Glutamatergic neuron (in vitro differentiated cells): ENCODE results near the gene CRYBA4. TPM values are rescaled to one million over a fixed set of nuclear protein-coding genes. Genes with fewer than 3 reads are reported as not detected.

Source experiments
- DNase-seq: peaks from one replicate; pipeline ENCODE4 v3.0.0; 2022
- H3K27ac Mint-ChIP-seq: one replicate; pipeline ENCODE4 v1.8.0; 2020; ENCODE audit warnings: mild to moderate bottlenecking, mixed read lengths, inconsistent platforms; ENCODE audit not compliant: unreplicated experiment
- H3K27me3 Mint-ChIP-seq: one replicate; pipeline ENCODE4 v1.8.0; 2020; ENCODE audit warnings: mild to moderate bottlenecking, moderate library complexity, mixed read lengths, inconsistent platforms; ENCODE audit not compliant: unreplicated experiment
- H3K36me3 Mint-ChIP-seq: one replicate; pipeline ENCODE4 v1.8.0; 2020; ENCODE audit warnings: mild to moderate bottlenecking, mixed read lengths, inconsistent platforms; ENCODE audit not compliant: unreplicated experiment
- H3K4me1 Mint-ChIP-seq: one replicate; pipeline ENCODE4 v1.8.0; 2020; ENCODE audit warnings: mild to moderate bottlenecking, low read depth, mixed read lengths, inconsistent platforms; ENCODE audit not compliant: unreplicated experiment
- H3K4me3 Mint-ChIP-seq: one replicate; pipeline ENCODE4 v1.8.0; 2020; ENCODE audit warnings: mild to moderate bottlenecking, mixed read lengths, inconsistent platforms; ENCODE audit not compliant: unreplicated experiment
- H3K9me3 Mint-ChIP-seq: one replicate; pipeline ENCODE4 v1.8.0; 2020; ENCODE audit warnings: mild to moderate bottlenecking, moderate library complexity, mixed read lengths, inconsistent platforms; ENCODE audit not compliant: unreplicated experiment
- total RNA-seq: library from RNA; stranded (reverse); fragmentation: NEBNext Ultra II Directional; extraction: Animal tissue kit (Norgen Biotek cat#: 25700); gene quantifications from one replicate; pipeline ENCODE4 v1.2.1, GENCODE V29; 2021; ENCODE audit not compliant: unreplicated experiment
- TF ChIP-seq, protein P1 (sequence below): fragments of 200-600 bp; sonication (generic); IDR thresholded peaks from one replicate; pipeline ENCODE4 v1.5.0; 2021; ENCODE audit not compliant: partially characterized antibody, unreplicated experiment

CRYBA4 gene
- total RNA-seq, 1 donor from 2014 or later: not detected

DNA sequence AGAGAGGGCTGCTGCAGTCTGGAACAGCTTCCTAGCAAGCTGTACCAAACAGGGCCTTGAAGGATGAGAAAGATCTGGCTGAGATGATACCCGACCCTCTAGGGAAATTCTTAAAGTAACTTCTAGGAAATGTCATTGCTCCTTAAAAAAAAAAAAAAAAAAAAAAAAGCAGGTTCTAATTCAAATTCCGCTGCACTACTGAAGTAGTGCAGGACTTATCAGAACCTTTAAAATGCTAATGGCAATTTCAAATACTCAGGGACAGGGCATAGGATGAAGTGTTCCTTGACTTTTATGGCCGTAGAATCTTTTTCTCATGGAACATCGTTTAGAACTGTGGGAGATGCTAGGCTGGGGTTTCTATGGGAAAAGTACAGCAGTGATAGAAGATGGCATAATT lies 48.7 kb downstream of the CRYBA4 start:
- no peaks in the 10 kb centered on the region for H3K36me3 Mint-ChIP-seq
- DNase-seq: no peak
- peak overlapping the region; percentile 41 for H3K4me3 Mint-ChIP-seq
- H3K27ac Mint-ChIP-seq: peak overlapping the region; percentile 78
- peaks cover 35% of the 10 kb centered on the region for H3K9me3 Mint-ChIP-seq
- peaks cover 70% of the 10 kb centered on the region for H3K4me1 Mint-ChIP-seq
- TF ChIP-seq, protein P1, sequence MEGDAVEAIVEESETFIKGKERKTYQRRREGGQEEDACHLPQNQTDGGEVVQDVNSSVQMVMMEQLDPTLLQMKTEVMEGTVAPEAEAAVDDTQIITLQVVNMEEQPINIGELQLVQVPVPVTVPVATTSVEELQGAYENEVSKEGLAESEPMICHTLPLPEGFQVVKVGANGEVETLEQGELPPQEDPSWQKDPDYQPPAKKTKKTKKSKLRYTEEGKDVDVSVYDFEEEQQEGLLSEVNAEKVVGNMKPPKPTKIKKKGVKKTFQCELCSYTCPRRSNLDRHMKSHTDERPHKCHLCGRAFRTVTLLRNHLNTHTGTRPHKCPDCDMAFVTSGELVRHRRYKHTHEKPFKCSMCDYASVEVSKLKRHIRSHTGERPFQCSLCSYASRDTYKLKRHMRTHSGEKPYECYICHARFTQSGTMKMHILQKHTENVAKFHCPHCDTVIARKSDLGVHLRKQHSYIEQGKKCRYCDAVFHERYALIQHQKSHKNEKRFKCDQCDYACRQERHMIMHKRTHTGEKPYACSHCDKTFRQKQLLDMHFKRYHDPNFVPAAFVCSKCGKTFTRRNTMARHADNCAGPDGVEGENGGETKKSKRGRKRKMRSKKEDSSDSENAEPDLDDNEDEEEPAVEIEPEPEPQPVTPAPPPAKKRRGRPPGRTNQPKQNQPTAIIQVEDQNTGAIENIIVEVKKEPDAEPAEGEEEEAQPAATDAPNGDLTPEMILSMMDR: no peak
- H3K27me3 Mint-ChIP-seq: peaks cover 34% of the 10 kb centered on the region

DNA sequence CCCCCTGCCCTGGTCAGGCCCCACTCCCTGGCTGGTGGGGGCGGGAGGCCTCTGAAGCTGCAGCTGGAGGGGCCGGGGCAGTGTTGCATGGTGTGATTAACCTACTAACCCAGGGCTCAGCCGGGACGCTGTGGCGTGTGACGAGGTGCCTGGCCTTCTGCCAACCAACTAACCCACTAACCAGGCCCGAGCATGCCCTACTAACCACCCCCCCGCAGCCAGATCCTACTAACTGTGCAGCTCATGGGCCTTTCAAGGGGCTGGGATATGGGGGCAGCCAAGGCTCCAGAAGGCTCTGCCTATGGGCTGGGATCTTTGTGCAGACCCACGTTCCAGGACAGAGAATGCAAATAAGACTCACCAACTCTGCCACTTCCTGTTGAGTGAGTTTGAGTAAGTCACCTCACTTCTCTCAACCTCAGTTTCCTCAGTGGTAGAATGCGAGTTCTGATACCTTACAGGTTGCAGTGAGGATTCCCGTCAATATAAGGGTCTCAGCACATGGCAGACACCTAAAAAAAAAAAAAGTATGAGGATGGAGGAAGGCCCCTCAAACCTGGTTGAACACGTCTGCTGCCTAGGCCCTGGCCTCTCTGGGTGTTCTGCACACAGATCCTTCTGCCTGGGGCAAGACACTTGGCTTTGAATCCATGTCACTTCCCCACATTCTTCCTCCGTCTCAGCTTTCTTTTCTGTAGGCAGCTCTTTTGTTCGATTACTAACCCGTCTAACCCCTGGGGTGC lies 49.7 kb downstream of the CRYBA4 start:
- peaks cover 44% of the 10 kb centered on the region for H3K9me3 Mint-ChIP-seq
- peaks cover 38% of the 10 kb centered on the region for H3K27me3 Mint-ChIP-seq
- no peak for DNase-seq
- TF ChIP-seq, protein P1: no peak
- peak overlapping the region; percentile 97 for H3K27ac Mint-ChIP-seq
- peaks cover 72% of the 10 kb centered on the region for H3K4me1 Mint-ChIP-seq
- H3K36me3 Mint-ChIP-seq: no peaks in the 10 kb centered on the region
- H3K4me3 Mint-ChIP-seq: peak overlapping the region; percentile 89

DNA sequence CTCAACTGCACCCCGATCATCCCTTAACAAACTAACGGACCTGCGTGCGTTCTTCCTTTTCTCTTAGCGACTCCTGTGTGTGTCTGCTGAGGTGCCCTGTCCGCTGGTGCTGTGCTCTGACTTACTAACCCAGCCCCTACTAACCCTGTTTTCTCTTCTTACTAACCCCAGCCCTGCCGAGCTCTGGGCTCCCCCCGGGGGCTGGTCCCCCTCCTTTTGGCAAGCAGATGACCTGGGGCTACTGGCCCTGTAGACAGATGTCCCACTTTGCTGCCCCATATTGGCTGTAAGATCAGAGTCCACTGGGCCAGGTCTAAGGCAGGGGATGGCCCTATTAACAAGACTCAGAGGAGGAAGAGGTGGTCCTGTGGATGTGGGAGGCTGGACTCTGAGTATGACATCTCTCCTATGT lies 50.3 kb downstream of the CRYBA4 start:
- peaks cover 35% of the 10 kb centered on the region for H3K27me3 Mint-ChIP-seq
- no peak for DNase-seq
- peaks cover 44% of the 10 kb centered on the region for H3K9me3 Mint-ChIP-seq
- H3K27ac Mint-ChIP-seq: peak overlapping the region; percentile 97
- H3K4me1 Mint-ChIP-seq: peaks cover 69% of the 10 kb centered on the region
- TF ChIP-seq, protein P1: no peak
- H3K36me3 Mint-ChIP-seq: no peaks in the 10 kb centered on the region
- peak overlapping the region; percentile 89 for H3K4me3 Mint-ChIP-seq

DNA sequence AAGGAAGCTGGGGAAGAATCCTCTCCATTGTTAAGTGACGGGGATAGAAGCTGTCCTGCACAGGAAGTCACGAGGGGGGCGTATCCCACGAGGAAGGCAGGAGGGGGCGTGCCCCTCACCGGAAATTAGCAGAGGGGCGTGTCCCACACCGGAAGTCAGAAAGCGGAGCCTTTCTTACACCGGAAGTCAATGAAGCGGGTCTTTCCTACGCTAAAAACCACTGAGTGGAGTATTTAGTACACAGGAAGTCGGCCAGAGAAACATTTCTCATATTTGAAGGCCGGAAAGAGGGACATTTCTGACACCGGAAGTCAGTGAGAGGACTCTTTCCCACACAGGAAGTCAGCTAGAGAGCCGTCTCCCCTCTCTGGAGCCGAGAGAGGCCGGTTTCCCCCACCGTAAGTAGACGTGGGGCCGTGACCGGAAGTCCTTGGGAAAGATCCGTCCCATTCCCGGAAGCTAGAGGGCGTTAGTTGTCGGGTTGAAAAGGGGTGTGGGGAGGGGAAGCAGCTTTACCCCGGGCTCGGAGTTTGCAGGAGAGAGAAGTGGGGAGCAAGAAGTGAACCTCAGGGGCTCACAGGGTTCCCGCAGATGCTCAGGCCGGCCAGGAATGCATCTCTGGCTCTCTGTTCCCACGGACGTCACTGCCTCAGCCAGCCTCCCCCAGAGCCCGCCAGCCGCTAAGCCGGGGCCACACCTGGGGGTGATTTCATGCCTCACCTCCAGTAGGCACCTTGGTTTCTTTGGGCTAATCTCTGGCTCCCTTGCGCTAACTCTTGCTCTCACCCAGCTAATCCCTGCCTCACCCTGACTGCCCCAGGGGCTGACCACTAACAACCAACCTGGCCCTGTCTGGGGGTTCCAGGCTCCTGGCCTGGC lies 51.1 kb downstream of the CRYBA4 start:
- peaks cover 63% of the 10 kb centered on the region for H3K4me1 Mint-ChIP-seq

More for the DNA sequence above, 51.1 kb downstream of the CRYBA4 start:
- Mint-ChIP-seq H3K27ac (peak overlapping the region; percentile 97), H3K36me3 (no peaks in the 10 kb centered on the region), H3K4me3 (peak overlapping the region; percentile 89), H3K9me3 (peaks cover 40% of the 10 kb centered on the region), H3K27me3 (peaks cover 35% of the 10 kb centered on the region)
- DNase-seq: peak; percentile 92
- TF ChIP-seq, protein P1: peak; percentile 58
